Activated CD8-positive, alpha-beta T cell treated with anti-CD3 and anti-CD28 coated beads for 36 hours (primary cell): ENCODE data around the gene CHD9. TPM values are rescaled to one million over a fixed set of nuclear protein-coding genes. Genes with fewer than 3 reads are reported as not detected.
"Not testable (repeated sequence)": the region's sequence is repeated elsewhere in the genome, so short reads cannot be mapped to it uniquely, and the experiment has no call there.

Experiments used
- ATAC-seq: fragments of 200-7000 bp; cut with Tn5 transposase; one replicate; pipeline ENCODE4 v1.10.0; 2021; ENCODE audit warnings: mild to moderate bottlenecking, moderate library complexity
- CTCF ChIA-PET: fragments of 350-600 bp; sonication (Branson Sonifier 250); formaldehyde crosslinking; loops from one replicate; lab custom pipeline; 2021; ENCODE audit warnings: antibody characterized with exemption; lab: Charles Lee
- POLR2A ChIA-PET: fragments of 350-600 bp; sonication (Branson Sonifier 250); formaldehyde crosslinking; loops from one replicate; lab custom pipeline; 2021; ENCODE audit warnings: antibody characterized with exemption; lab: Charles Lee
- DNase-seq: peaks from one replicate; pipeline ENCODE4 v3.0.0-alpha.2; 2020
- H3K27ac Mint-ChIP-seq: one replicate; pipeline ENCODE4 v1.8.0; 2021; ENCODE audit warnings: mild to moderate bottlenecking, mixed read lengths
- H3K27me3 Mint-ChIP-seq: one replicate; pipeline ENCODE4 v1.8.0; 2021; ENCODE audit warnings: mixed read lengths
- H3K36me3 Mint-ChIP-seq: one replicate; pipeline ENCODE4 v1.8.0; 2021; ENCODE audit warnings: low read depth, mixed read lengths
- H3K4me1 Mint-ChIP-seq: one replicate; pipeline ENCODE4 v1.8.0; 2021; ENCODE audit warnings: low read depth, mixed read lengths
- H3K4me3 Mint-ChIP-seq: one replicate; pipeline ENCODE4 v1.8.0; 2021; ENCODE audit warnings: mild to moderate bottlenecking, moderate library complexity, mixed read lengths
- H3K9me3 Mint-ChIP-seq: one replicate; pipeline ENCODE4 v1.8.0; 2021; ENCODE audit warnings: mixed read lengths
- intact Hi-C: fragments of 100-400 bp; cut with micrococcal nuclease; formaldehyde crosslinking; loops from one replicate; pipeline ENCODE4 v1.10.0; 2022
- total RNA-seq, 2 experiments: library from RNA; stranded (reverse); gene quantifications; one replicate each; pipeline ENCODE4 v1.2.3, GENCODE V29; 2021
- TF ChIP-seq, protein P1 (sequence below): fragments of 200-600 bp; IDR thresholded peaks from one replicate; pipeline ENCODE4 v1.8.0; 2022; ENCODE audit warnings: antibody characterized with exemption, mild to moderate bottlenecking

CHD9 gene
- total RNA-seq, 2 experiments from 2014 or later, result 13.8 to 16.3 TPM

DNA sequence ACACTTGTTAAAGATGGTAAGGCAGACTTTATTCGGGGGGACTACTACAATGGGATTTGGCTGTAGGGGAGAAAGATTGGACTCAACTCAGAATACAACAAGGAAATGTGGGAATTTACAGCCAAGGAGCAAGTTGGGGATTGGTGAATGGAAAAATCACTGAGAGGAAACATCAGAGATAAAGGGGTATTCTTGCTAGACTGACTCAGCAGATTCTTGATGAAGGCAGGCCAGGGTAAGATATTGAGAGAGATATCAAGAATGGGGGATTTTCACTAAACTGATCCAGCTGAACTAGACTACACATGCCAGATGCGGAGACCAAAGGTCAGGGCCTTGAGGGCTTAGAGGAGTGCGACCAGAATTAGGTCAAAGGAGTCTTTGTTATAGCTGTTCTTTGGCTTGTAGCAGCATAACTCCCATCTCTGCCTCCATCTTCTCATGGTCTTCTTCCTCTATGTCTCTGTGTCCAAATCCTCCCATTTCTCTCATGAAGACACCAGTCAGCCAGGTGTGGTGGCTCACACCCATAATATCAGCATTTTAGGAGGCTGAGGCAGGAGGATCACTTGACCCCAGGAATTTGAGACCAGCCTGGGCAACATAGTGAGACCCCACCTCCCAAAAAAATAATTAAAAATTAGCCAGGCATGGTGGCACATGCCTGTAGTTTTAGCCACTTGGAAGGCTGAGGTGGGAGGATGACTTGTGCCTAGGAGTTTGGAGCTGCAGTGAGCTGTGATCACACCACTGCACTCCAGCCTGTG lies 19.4 kb upstream of the CHD9 start:
- Mint-ChIP-seq H3K4me3 (no peak overlapping the region), H3K36me3 (no peaks in the 10 kb centered on the region), H3K27ac (no peak overlapping the region), H3K27me3 (peaks cover 21% of the 10 kb centered on the region), H3K4me1 (peaks cover 2% of the 10 kb centered on the region), H3K9me3 (no peaks in the 10 kb centered on the region)
- POLR2A ChIA-PET, result no interaction called here
- intact Hi-C loops, result no loop called here
- no peak for DNase-seq
- TF ChIP-seq, protein P1, sequence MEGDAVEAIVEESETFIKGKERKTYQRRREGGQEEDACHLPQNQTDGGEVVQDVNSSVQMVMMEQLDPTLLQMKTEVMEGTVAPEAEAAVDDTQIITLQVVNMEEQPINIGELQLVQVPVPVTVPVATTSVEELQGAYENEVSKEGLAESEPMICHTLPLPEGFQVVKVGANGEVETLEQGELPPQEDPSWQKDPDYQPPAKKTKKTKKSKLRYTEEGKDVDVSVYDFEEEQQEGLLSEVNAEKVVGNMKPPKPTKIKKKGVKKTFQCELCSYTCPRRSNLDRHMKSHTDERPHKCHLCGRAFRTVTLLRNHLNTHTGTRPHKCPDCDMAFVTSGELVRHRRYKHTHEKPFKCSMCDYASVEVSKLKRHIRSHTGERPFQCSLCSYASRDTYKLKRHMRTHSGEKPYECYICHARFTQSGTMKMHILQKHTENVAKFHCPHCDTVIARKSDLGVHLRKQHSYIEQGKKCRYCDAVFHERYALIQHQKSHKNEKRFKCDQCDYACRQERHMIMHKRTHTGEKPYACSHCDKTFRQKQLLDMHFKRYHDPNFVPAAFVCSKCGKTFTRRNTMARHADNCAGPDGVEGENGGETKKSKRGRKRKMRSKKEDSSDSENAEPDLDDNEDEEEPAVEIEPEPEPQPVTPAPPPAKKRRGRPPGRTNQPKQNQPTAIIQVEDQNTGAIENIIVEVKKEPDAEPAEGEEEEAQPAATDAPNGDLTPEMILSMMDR, result no peak
- CTCF ChIA-PET, result interaction anchor here (1.5 kb wide), 1 partner anchor 20 kb away, joined by 3 read pairs; the partner anchor contains the start of gene CHD9
- no peak for ATAC-seq

DNA sequence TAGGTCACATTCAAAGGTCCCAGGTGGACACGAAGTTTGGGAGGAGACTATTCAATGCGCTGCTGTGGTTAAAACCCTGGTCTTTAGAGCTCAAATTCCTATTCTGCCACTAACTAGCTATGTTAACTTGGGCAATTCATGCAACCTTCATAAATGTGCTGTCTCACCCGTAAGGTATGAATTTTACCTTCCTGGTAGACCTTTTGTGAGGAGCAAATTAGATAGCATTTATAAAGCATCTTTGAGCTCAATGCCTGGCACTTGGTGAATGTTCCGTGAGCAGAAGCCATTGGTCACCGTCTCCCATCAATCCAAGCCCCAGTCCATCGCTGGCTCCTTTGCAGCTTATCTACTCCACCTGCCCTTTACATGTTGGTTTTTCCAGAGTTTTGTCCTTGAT lies 18.7 kb upstream of the CHD9 start:
- POLR2A ChIA-PET, result no interaction called here
- TF ChIP-seq, protein P1, result no peak
- Mint-ChIP-seq H3K27ac (no peak overlapping the region), H3K4me1 (peaks cover 2% of the 10 kb centered on the region), H3K9me3 (no peaks in the 10 kb centered on the region), H3K4me3 (no peak overlapping the region), H3K36me3 (no peaks in the 10 kb centered on the region), H3K27me3 (peaks cover 19% of the 10 kb centered on the region)
- CTCF ChIA-PET, result interaction anchor here (1.5 kb wide), 1 partner anchor 19 kb away, joined by 3 read pairs; the partner anchor contains the start of gene CHD9
- no peak for DNase-seq
- no peak for ATAC-seq
- intact Hi-C loops, result no loop called here

DNA sequence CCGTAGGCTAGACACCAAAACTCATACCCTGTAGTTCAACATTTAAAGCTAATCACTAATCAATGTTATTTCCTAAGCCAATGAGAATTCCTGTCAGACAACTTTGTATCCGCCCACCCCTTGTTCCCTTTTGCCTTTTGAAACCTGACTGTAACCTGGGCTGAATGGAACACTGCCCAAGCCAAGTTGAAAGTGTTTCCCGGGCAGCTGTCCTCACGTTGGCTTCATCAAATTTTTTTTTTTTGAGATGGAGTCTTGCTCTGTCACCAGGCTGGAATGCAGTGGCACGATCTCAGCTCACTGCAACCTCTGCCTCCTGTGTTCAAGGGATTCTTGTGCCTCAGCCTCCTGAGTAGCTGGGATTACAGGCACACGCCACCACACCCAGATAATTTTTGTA lies 18.1 kb upstream of the CHD9 start:
- H3K27me3 Mint-ChIP-seq, result peaks cover 19% of the 10 kb centered on the region
- H3K27ac Mint-ChIP-seq, H3K9me3 Mint-ChIP-seq, ATAC-seq, intact Hi-C loops, H3K4me3 Mint-ChIP-seq, H3K4me1 Mint-ChIP-seq, POLR2A ChIA-PET, DNase-seq, H3K36me3 Mint-ChIP-seq: not testable (repeated sequence)
- CTCF ChIA-PET, result interaction anchor here (0.6 to 1.5 kb wide), 3 partner anchors 18 to 845 kb away, joined by 3 read pairs; partner anchors contain the start of gene CHD9

DNA sequence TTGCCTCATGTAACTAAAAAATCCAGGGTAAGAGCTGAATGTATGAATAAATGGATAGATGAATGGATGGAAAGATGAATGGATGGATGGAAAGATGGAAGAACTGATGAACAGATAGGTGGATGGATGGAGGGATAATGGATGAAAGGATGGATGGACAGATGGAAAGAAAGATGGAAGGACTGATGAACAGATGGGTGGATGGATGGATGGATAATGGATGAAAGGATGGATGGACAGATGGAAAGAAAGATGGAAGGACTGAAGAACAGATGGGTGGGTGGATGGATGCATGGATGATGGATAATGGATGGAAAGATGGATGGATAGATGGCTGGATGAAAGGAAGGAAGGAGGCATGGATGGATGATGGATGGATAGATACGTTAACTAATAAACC lies 14.0 kb upstream of the CHD9 start:
- H3K36me3 Mint-ChIP-seq, result no peaks in the 10 kb centered on the region
- DNase-seq (no peak), ATAC-seq (no peak)
- ChIA-PET CTCF (no interaction called here), POLR2A (no interaction called here)
- no peaks in the 10 kb centered on the region for H3K4me1 Mint-ChIP-seq
- H3K27ac Mint-ChIP-seq, result no peak overlapping the region
- no peaks in the 10 kb centered on the region for H3K9me3 Mint-ChIP-seq
- TF ChIP-seq, protein P1, result no peak
- no peak overlapping the region for H3K4me3 Mint-ChIP-seq
- H3K27me3 Mint-ChIP-seq, result peaks cover 9% of the 10 kb centered on the region
- intact Hi-C loops, result no loop called here

DNA sequence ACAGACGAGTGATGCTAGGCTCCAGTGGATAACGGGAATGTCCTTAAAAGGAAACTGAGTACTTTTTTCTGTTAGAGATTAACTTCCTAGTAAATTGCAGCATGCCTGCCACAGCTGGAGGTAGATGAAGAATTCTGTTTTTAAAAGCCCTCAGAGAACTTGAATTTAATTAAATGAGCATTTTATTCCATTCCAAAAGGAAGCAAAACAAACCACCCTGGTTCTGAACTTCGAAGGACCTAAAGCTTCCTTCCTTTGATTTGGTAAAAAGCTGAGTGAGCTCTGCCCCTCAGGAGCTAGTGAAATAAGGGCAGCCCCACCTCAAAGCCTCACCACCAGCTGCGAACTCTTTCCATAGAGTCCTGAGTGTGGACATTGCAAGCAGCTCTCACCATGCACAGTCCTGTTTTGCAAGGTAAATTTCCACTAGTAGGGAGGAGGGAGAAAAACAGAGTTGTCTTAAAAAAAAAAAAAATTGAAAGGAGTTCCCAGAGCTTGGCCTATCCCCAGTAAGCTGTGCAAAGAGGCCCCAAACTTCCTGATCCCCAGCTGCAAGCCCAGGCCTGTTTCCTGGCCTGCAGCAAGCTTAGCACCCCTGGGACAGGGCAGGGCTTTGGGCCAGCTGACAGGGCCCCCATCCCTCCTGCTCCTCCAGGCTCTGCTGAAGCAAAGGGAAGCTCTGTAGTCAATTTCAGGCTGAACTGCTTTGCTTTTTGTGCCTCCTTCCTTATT lies 13.3 kb upstream of the CHD9 start:
- TF ChIP-seq, protein P1, result no peak
- Mint-ChIP-seq H3K9me3 (no peaks in the 10 kb centered on the region), H3K4me1 (no peaks in the 10 kb centered on the region), H3K4me3 (no peak overlapping the region), H3K36me3 (no peaks in the 10 kb centered on the region), H3K27me3 (peaks cover 6% of the 10 kb centered on the region), H3K27ac (no peak overlapping the region)
- intact Hi-C loops, result no loop called here
- no peak for DNase-seq
- ATAC-seq, result no peak
- CTCF ChIA-PET, result no interaction called here
- POLR2A ChIA-PET, result no interaction called here
